Endothelial cell of umbilical vein (primary cell): ENCODE measurements around the gene CACNB3. TPM values are rescaled to one million over a fixed set of nuclear protein-coding genes. Genes with fewer than 3 reads are reported as not detected.

ENCODE experiments used
- BruUV-seq: library from RNA; stranded (reverse); fragments of 400-500 nt; replicated peaks from 2 replicates; lab custom pipeline; 2021; lab: Mats Ljungman, UMichigan
- CTCF ChIA-PET: fragments of 300-600, 350-600 bp; sonication (Branson Sonifier 250); formaldehyde crosslinking; loops from one replicate; lab custom pipeline; 2021; ENCODE audit warnings: antibody characterized with exemption, inconsistent platforms; lab: Charles Lee
- POLR2A ChIA-PET: fragments of 300-600, 350-600 bp; sonication (Branson Sonifier 250); formaldehyde crosslinking; loops from one replicate; lab custom pipeline; 2021; ENCODE audit warnings: antibody characterized with exemption, inconsistent platforms; lab: Charles Lee
- DNase-seq: peaks from one replicate; pipeline ENCODE4 v3.0.0-alpha.2; 2011; ENCODE audit warnings: low read depth, low spot score
- FAIRE-seq: peaks from 2 replicates; lab custom pipeline; 2011; peaks lifted over from hg19 to GRCh38; lab: Jason Lieb, UNC
- H2AFZ ChIP-seq: 2 replicates; pipeline ENCODE4 v1.6.0; 2012; ENCODE audit warnings: low read depth, low read length, control low read depth, inconsistent platforms
- H3K27ac ChIP-seq: 2 replicates; pipeline ENCODE4 v1.5.1; 2011; ENCODE audit warnings: low read depth, mild to moderate bottlenecking, control low read depth, low read length, moderate library complexity; ENCODE audit not compliant: insufficient read depth
- H3K27me3 ChIP-seq, 2 experiments: 2 replicates each; pipeline versions ENCODE4 v1.6.0 to v1.6.1; 2011; ENCODE audit warnings: low read length in 2 of 2, mixed read lengths in 1 of 2; ENCODE audit not compliant: control insufficient read depth in 2 of 2, insufficient read depth in 2 of 2
- H3K36me3 ChIP-seq, 2 experiments: 2 replicates in 1 of 2; 3 replicates in 1 of 2; pipeline ENCODE4 v1.5.1; 2011; ENCODE audit warnings: low read length in 2 of 2, mild to moderate bottlenecking in 1 of 2, moderate library complexity in 1 of 2; ENCODE audit not compliant: control insufficient read depth in 2 of 2, insufficient read depth in 2 of 2; ENCODE audit errors: extremely low read depth in 1 of 2
- H3K4me1 ChIP-seq: 3 replicates; pipeline ENCODE4 v1.5.1; 2011; ENCODE audit warnings: mild to moderate bottlenecking, low read length; ENCODE audit not compliant: control insufficient read depth, insufficient read depth; ENCODE audit errors: extremely low read depth
- H3K4me2 ChIP-seq: 2 replicates; pipeline ENCODE4 v1.6.1; 2011; ENCODE audit warnings: low read length, control low read depth, mixed read lengths; ENCODE audit not compliant: insufficient read depth
- H3K4me3 ChIP-seq, 3 experiments: fragments of 200-600 bp in 1 of 3; sonication (generic), shearing (Covaris generic) in 1 of 3; replicated peaks in 1 of 3; 2 replicates each; pipeline ENCODE4 v1.5.1; 2011 to 2016; ENCODE audit warnings: control low read depth in 3 of 3, low read length in 3 of 3, mild to moderate bottlenecking in 2 of 3, inconsistent platforms in 1 of 3, low read depth in 1 of 3, moderate library complexity in 1 of 3; ENCODE audit not compliant: insufficient read depth in 1 of 3
- H3K79me2 ChIP-seq: 2 replicates; pipeline ENCODE4 v1.6.0; 2012; ENCODE audit warnings: low read length, inconsistent platforms; ENCODE audit not compliant: control insufficient read depth, insufficient read depth
- H3K9ac ChIP-seq: replicated peaks from 2 replicates; pipeline ENCODE3; 2011; ENCODE audit warnings: low read length, control low read depth; ENCODE audit not compliant: insufficient read depth; ENCODE audit errors: extremely low read depth
- H3K9me1 ChIP-seq: replicated peaks from 3 replicates; pipeline ENCODE4 v1.6.0; 2011; ENCODE audit warnings: mild to moderate bottlenecking, low read length; ENCODE audit not compliant: control insufficient read depth, insufficient read depth; ENCODE audit errors: extremely low read depth
- H3K9me3 ChIP-seq: replicated peaks from 2 replicates; pipeline ENCODE4 v1.5.1; 2012; ENCODE audit warnings: low read length, inconsistent platforms; ENCODE audit not compliant: control insufficient read depth, insufficient read depth
- H4K20me1 ChIP-seq: replicated peaks from 2 replicates; pipeline ENCODE3; 2011; ENCODE audit warnings: mild to moderate bottlenecking, low read length; ENCODE audit not compliant: control insufficient read depth, insufficient read depth; ENCODE audit errors: extremely low read depth
- EZH2 ChIP-seq: IDR thresholded peaks from 2 replicates; pipeline ENCODE4 v1.6.1; 2012; ENCODE audit warnings: borderline replicate concordance, low read depth, mild to moderate bottlenecking, moderate library complexity, low read length, inconsistent platforms; ENCODE audit not compliant: severe bottlenecking
- FOS ChIP-seq: IDR thresholded peaks from 2 replicates; pipeline ENCODE4 v1.6.1; 2011; ENCODE audit warnings: mild to moderate bottlenecking, low read length, moderate library complexity, borderline replicate concordance; ENCODE audit not compliant: insufficient read depth
- GATA2 ChIP-seq: IDR thresholded peaks from 2 replicates; pipeline ENCODE4 v1.7.0; 2011; ENCODE audit warnings: low read depth, mild to moderate bottlenecking, moderate library complexity, mixed read lengths, low read length; ENCODE audit not compliant: insufficient read length, insufficient read depth
- JUN ChIP-seq: IDR thresholded peaks from 2 replicates; pipeline ENCODE4 v1.6.1; 2011; ENCODE audit warnings: borderline replicate concordance, low read depth; ENCODE audit not compliant: insufficient read length, insufficient read depth
- MYC ChIP-seq: IDR thresholded peaks from one replicate; pipeline ENCODE4 v1.6.1; 2011; ENCODE audit warnings: mild to moderate bottlenecking, low read depth, low read length
- POLR2A ChIP-seq: IDR thresholded peaks from 2 replicates; pipeline ENCODE4 v1.6.1; 2012; ENCODE audit warnings: low read depth, mild to moderate bottlenecking, control low read depth, low read length
- POLR2AphosphoS5 ChIP-seq: IDR thresholded peaks from 2 replicates; pipeline ENCODE4 v1.6.1; 2012; ENCODE audit warnings: low read depth, mild to moderate bottlenecking, control low read depth, low read length, moderate library complexity; ENCODE audit not compliant: insufficient read depth
- dilution Hi-C: fragments of 300-500 bp; cut with MboI; formaldehyde crosslinking; loops from one replicate; pipeline ENCODE4 v1.15.0; 2019; ENCODE audit warnings: low sequenced_read_pairs; ENCODE audit not compliant: extremely low pct_ligation_motif_present
- intact Hi-C: fragments of 100-400 bp; cut with micrococcal nuclease; formaldehyde crosslinking; loops from one replicate; pipeline ENCODE4 v1.10.0; 2022
- polyA plus RNA-seq, 4 experiments: library from polyadenylated mRNA; depleted of rRNA in 3 of 4; stranded (reverse) in 3 of 4; unstranded in 1 of 4; fragments of >200 nt; gene quantifications; 2 replicates each; pipeline versions ENCODE4 v1.2.1 to v1.2.3, GENCODE V29; 2011 to 2012; ENCODE audit warnings: missing spikeins in 1 of 4
- total RNA-seq: library from RNA; stranded (reverse); gene quantifications from 2 replicates; pipeline ENCODE4 v1.2.3, GENCODE V29; 2021
- TF ChIP-seq, protein P1 (sequence below), 2 donors: IDR thresholded peaks; 1 replicate in 1 of 2; 2 replicates in 1 of 2; pipeline ENCODE4 v1.5.1; 2011; ENCODE audit warnings: low read length in 2 of 2, mild to moderate bottlenecking in 2 of 2, moderate library complexity in 2 of 2, control low read depth in 1 of 2, inconsistent platforms in 1 of 2, low read depth in 1 of 2; ENCODE audit not compliant: insufficient read depth in 1 of 2; ENCODE audit errors: extremely low read depth in 1 of 2
- TF ChIP-seq, protein P2 (sequence below): IDR thresholded peaks from 2 replicates; pipeline ENCODE4 v1.6.1; 2011; ENCODE audit not compliant: insufficient read depth, insufficient read length

Gene CACNB3
- total and polyA plus RNA-seq, 2 donors (not counting 3 experiments of a cell fraction or from before 2014, with no cell fraction given): 37.4 to 61.8 TPM

DNA sequence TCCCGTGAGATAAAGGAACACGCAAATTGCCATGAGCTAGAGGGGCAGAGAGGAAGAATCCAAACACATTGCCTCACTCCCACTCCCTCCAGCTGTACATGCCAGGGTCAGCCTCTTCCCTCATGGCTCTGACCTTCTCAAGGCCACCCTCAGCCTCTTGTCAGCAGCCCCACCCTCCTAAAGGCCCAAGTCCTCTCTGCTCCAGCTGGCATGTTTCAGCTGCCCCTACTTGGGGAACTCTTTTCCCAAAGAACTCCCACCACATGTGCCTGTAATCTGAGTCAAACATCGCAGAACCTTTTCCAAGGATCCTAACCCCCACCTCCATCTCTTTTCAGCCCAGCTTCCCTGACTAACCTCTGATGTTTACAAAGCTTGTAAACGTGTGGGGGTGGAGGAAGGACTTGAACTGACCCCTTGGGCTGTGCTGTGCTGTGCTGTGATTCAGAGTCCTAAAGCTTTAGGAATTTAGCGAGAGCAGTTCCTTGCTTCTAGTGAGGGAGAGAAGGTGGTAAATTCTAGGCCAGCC is 7.3 kb upstream of the CACNB3 start:
- H3K27ac ChIP-seq: no peak overlapping the region
- intact Hi-C loops: no loop called here
- H3K9me1 ChIP-seq: no peaks in the 10 kb centered on the region
- no peaks in the 10 kb centered on the region for H3K9me3 ChIP-seq
- H3K79me2 ChIP-seq: no peaks in the 10 kb centered on the region
- H4K20me1 ChIP-seq: no peaks in the 10 kb centered on the region
- no peak for TF ChIP-seq GATA2
- no peak for TF ChIP-seq JUN
- no peak for TF ChIP-seq POLR2AphosphoS5
- no peaks in the 10 kb centered on the region for H3K36me3 ChIP-seq
- H3K4me2 ChIP-seq: no peak overlapping the region
- ChIA-PET CTCF (interaction anchor here (1.5 to 3.3 kb wide), 2 partner anchors 42 to 58 kb away, joined by 5 to 14 read pairs; no protein-coding TSS in a partner anchor), POLR2A (no interaction called here)
- no peak overlapping the region for H3K9ac ChIP-seq
- no peaks in the 10 kb centered on the region for H3K27me3 ChIP-seq
- H3K4me3 ChIP-seq: no peak overlapping the region
- no TSS peak for BruUV-seq
- DNase-seq (peak; percentile 40), FAIRE-seq (no peak)
- no peak overlapping the region for H2AFZ ChIP-seq
- peaks cover 10% of the 10 kb centered on the region for H3K4me1 ChIP-seq
- dilution Hi-C loops: no loop called here

DNA sequence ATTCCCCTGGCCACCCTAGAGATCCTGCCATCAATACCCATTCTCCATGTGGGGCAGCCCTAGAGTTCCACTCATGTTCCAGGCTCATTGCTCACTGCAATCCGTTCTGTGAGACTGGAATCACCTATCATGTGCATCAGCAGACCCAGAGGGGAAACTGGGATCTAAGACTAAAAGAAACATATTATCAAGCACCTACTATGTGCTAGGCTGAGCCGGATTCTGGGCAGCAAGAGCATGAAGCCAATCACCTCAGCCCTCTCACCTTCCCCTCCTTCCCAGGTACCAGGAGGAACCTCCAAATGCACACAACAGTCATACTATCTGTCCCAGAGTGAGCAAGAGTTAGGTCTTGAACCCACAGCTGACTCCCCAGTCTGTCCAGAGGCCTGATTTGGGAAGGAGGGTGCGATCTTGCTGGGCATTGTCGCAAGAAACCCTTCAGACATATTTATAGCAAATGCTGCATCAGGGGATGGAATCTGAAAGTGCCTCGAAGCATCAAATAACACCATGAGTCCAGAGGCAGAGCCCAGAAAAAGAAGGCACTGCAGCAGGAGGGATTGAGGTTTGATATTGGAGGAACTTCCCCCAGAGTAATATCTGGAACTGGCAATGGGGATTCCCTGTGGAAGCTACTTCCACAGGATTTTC is 6.7 kb upstream of the CACNB3 start:
- H2AFZ ChIP-seq: no peak overlapping the region
- no peak overlapping the region for H3K9ac ChIP-seq
- intact Hi-C loops: no loop called here
- H3K27me3 ChIP-seq: no peaks in the 10 kb centered on the region
- CTCF ChIA-PET: interaction anchor here (1.1 to 3.3 kb wide), 3 partner anchors 16 to 58 kb away, joined by 3 to 14 read pairs (median 5); no protein-coding TSS in a partner anchor
- no peak overlapping the region for H3K4me3 ChIP-seq
- peaks cover 16% of the 10 kb centered on the region for H3K4me1 ChIP-seq
- dilution Hi-C loops: no loop called here
- no TSS peak for BruUV-seq
- H4K20me1 ChIP-seq: no peaks in the 10 kb centered on the region
- no peaks in the 10 kb centered on the region for H3K9me3 ChIP-seq
- no peaks in the 10 kb centered on the region for H3K9me1 ChIP-seq
- POLR2A ChIA-PET: no interaction called here
- H3K4me2 ChIP-seq: no peak overlapping the region
- H3K36me3 ChIP-seq: no peaks in the 10 kb centered on the region
- no peaks in the 10 kb centered on the region for H3K79me2 ChIP-seq
- no peak overlapping the region for H3K27ac ChIP-seq
- no peak for FAIRE-seq
- no peak for DNase-seq
- TF ChIP-seq MYC: no peak
- TF ChIP-seq, protein P1, sequence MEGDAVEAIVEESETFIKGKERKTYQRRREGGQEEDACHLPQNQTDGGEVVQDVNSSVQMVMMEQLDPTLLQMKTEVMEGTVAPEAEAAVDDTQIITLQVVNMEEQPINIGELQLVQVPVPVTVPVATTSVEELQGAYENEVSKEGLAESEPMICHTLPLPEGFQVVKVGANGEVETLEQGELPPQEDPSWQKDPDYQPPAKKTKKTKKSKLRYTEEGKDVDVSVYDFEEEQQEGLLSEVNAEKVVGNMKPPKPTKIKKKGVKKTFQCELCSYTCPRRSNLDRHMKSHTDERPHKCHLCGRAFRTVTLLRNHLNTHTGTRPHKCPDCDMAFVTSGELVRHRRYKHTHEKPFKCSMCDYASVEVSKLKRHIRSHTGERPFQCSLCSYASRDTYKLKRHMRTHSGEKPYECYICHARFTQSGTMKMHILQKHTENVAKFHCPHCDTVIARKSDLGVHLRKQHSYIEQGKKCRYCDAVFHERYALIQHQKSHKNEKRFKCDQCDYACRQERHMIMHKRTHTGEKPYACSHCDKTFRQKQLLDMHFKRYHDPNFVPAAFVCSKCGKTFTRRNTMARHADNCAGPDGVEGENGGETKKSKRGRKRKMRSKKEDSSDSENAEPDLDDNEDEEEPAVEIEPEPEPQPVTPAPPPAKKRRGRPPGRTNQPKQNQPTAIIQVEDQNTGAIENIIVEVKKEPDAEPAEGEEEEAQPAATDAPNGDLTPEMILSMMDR (IDR thresholded peaks at IDR 0.05; ENCODE audit: extremely low read depth in 1 of 2, insufficient read depth in 1 of 2, low read depth in 1 of 2, low read length in 2 of 2): no peak
- no peak for TF ChIP-seq FOS
- TF ChIP-seq, protein P2, sequence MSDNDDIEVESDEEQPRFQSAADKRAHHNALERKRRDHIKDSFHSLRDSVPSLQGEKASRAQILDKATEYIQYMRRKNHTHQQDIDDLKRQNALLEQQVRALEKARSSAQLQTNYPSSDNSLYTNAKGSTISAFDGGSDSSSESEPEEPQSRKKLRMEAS: no peak
- no peak for TF ChIP-seq EZH2
- no peak for TF ChIP-seq POLR2A
- TF ChIP-seq JUN: no peak
- TF ChIP-seq POLR2AphosphoS5: no peak
- no peak for TF ChIP-seq GATA2
